ENCODE measurements around the gene KRT25.

The KRT25 gene, protein sequence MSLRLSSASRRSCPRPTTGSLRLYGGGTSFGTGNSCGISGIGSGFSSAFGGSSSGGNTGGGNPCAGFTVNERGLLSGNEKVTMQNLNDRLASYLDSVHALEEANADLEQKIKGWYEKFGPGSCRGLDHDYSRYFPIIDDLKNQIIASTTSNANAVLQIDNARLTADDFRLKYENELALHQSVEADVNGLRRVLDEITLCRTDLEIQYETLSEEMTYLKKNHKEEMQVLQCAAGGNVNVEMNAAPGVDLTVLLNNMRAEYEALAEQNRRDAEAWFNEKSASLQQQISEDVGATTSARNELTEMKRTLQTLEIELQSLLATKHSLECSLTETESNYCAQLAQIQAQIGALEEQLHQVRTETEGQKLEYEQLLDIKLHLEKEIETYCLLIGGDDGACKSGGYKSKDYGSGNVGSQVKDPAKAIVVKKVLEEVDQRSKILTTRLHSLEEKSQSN

DNA sequence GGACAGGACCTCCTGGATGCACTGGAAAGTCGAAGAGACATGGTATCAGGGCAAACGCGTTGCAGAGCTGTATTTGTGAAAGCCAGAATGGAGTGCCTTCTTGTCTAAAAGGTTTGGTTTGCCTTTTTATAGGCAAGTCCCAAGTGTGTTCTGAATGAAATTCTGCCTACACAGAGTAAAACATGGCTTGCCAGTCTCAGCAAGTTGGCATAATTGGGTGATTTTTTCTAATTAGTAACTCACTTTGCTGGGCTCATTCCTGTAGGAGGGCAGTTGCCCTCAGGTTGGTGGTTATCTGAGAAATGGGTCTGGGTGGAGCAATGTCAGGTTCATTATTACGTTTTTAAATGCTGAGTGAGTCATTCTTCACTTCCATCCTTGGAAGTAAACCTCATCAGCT lies at the start of gene KRT25:
Gene KRT25 (minus strand): TSS at position 101 of the 400 bp plus-strand sequence. CDS start 60 bp downstream, at position 41.
- DNase-seq (ENCODE audit: low read depth), result no peak

DNA sequence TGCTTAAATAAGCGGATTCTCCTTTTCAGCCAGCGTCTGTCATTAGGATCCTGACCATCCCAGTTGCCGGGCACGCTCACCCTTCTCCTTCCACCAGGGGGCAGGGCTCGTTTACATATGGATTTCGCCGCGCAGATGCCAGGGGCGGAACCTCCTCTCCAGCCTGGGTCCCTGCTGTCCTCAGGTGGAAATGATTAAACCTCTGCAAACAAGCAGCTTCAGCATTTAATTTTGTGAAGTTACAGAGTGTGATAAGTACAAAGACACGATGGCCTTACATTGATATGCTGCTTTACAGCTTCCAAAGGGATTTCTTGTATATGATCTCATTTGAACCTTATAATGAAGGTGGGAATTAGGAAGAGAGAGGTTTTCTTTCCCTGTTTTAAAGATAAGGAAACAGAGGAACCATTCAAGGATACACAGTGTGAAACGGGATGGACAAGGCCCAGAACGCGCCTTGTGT lies 48.5 kb upstream of the KRT25 start:
- peak; percentile 62 for DNase-seq (ENCODE audit: low read depth)

DNA sequence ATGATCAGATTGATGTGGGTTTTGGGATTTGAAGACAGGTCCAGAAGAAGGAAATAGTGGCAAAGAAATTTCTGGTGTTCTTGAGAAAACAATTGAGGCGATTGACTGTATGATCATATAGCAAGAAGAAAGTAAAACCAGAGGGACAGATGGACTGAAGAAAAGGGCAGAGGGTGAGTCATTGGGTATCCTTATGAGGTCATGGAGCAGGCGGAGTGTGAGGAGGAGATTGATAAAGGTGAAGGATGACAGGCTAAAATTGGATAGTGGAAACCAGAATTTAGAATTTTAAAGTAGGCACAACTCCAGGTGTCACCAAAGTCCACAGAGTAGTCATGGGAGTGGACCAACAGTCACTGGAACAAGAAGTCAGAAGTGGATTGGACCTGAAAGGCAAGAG lies 46.0 kb upstream of the KRT25 start:
- DNase-seq (ENCODE audit: low read depth), result no peak

DNA sequence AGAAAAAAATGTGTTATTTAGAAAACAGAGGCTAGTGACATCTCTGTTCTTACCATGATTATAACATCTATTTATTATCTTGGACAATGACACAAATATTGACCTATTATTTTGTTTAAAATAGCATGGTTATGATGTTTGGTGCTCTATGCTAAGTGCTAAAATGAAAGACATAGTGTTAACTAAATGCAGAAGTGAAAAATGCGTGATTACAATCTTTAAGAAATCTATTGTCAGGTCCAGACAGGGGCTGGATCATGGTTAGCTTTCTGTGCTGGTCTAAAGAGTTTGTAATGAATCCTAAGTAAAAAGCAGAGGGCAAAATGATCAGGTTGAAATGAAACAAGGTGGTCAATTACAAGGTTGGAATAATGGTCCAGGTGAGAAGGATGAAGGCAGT lies 45.2 kb upstream of the KRT25 start:
- no peak for DNase-seq (ENCODE audit: low read depth)

DNA sequence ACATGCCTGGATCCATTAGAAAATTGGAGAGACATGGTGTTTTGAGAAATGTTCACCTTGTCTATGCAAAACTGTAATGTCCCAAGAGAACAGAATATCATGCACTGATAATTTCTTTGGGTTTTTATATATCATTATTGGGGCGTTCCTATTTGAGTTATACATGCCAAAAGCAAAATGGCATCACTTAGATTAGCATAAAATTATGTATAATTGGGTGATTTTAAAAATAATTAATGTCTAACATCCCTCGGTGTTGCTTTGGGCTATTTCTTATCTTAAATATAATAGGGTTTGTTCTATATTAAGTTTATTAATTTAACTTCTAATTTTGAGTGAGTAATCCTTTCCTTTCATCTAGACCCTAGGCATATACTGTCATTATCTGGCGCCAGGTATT lies 44.7 kb upstream of the KRT25 start, which contains the start of gene KRT28:
Gene KRT28 (minus strand): TSS at position 101 of the 400 bp plus-strand sequence. CDS start 66 bp downstream, at position 35.
- DNase-seq (ENCODE audit: low read depth), result no peak

DNA sequence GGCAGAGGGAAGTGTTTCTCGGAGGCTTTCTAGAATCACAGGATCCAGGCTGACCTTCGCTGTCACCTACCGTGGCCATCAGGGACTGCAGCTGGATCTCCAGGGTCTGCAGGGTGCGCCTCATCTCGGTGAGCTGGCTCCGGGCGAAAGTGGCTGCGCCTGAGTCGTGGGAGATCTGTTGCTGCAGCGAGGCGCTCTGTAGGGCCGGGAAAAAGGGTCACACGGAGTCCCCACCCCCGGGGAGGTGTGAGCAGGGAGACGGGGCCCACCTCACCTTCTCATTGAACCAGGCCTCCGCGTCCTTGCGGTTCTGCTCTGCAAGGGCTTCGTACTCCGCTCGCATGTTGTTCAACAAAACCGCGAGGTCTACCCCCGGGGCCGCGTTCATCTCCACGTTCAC lies 41.7 kb upstream of the KRT25 start:
- no peak for DNase-seq (ENCODE audit: low read depth)

DNA sequence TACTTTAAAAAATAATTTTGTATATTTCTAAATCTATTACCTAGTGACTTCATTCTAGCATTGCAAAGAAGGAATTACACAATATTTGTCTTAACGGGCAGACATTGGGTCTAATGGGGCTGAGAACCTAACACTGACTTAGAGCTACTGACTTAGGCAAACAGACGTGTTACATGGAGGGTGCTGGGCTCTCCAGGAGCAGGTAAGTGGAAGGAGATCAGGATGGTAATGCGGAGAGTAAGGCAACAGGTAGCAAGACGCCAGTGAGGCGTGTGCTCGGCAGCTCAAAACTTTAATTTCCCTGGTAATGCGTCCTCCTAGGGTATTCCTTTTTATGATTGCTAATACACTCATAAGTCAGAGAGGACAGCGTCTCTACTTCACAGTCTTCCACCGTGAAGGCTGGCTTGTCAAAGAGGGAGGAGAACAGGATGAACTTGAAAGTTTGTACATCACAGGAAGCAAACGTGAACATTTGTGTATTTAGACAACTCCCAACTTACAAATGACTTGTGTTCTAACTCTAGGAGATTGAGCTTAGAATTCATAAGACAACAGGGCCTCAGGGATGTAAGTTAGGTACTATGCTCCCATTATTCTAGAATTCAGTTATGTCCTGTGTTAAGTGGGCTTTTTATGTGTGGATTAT lies 40.0 kb upstream of the KRT25 start:
- no peak for DNase-seq (ENCODE audit: low read depth)

DNA sequence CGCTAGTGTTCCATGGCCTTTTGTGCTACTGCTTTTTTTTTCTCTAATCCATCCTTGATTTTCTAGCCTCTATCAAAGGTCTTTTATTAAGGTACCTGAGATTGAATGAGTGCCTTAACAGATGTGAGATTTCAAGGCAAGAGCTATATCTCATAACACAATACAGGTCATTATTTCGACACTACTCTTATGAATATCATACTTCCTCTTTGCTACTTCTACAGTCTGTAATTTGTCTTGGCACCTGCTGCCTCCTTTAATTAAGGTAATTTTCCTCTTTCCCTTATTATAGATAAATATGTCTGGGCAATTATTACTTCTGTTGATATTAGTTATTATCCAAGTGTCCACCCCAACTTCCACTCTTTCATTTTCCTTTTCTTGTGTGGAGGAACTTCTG lies 39.3 kb upstream of the KRT25 start:
- DNase-seq (ENCODE audit: low read depth), result no peak

DNA sequence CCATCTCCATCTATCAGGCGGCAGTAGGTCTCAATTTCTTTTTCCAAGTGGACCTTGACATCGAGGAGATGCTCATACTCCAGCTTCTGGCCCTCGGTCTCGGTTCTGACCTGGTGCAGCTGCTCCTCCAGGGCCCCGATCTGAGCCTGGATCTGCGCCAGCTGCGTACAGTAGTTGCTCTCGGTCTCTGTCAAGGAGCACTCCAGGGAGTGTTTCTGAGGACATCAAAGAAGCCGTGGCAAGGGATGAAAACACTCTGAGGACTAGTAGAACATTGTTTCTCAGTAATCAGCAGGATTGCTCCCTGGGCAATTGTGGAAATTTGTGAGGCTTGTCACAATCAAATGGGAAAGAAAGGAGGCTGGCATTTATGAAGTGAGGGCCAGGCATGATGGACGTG lies 38.7 kb upstream of the KRT25 start:
- DNase-seq (ENCODE audit: low read depth), result no peak

DNA sequence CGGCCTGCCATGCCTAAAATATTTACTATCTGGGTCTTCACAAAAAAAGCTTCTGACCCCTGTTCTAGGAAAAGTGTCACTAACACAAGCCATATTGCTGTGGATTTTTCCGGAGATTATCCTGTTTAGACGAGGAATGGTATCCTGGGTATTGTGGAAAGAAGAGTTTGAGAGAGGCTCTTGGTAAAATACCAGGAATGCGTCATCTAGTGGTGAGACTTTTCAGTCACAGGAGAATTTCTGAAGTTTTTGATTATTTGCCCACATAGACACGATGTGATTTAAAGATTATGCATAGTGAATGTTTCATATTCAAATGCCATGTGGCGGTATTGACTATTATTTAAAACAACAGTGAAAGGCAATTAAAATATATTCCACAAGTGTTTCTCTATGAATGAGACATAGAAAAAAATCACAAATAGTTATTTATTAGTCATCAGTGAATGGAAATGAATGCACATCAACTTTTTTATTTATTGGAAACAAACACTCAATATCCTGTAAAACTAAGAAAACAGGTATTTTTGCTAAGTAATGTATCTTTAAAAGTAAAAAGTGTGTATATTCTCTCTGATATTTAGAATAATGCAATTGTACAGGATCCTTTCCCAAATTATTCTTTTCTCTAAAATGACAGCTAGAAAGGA lies 36.8 kb upstream of the KRT25 start:
- no peak for DNase-seq (ENCODE audit: low read depth)

DNA sequence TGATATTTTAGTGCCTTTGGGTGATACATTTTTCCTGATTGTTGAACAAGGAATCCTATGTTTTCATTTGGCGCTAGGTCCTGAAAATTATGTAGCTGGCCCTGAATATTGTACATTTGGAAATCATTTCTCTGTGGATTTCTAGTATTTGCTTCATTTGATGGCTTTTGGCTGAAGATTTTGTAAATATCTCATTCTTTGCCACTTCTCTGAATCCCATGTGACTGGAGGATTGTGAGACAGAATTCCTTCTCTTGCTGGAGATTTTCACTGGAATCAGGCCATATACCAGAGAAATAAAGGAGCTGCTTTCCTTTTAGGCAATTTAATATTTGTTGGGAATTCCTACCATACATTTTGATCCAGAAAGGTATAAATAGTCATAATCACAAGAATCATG lies 36.0 kb upstream of the KRT25 start:
- DNase-seq (ENCODE audit: low read depth), result no peak

DNA sequence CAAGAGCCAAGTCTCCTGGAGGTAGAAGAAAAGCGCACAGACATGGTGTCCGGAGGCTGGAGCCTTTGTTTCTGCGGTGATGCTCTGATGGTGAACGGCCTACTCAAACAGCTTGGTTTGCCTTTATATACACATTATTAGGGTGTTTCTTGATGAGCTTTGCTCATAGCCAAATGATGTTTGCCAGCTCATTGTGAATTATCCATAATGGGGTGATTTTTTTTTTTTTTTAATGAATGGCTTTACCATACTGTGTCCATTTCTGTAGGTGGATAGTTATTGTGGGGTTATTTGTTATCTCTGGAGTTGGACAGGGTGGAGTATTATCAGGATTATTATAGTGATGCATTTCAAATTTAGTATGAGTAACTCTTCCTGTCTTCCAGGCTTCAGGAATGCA lies 27.3 kb upstream of the KRT25 start, which contains the start of gene KRT27:
Gene KRT27 (minus strand): TSS at position 101 of the 400 bp plus-strand sequence. CDS start 57 bp downstream, at position 44.
- DNase-seq (ENCODE audit: low read depth), result no peak

DNA sequence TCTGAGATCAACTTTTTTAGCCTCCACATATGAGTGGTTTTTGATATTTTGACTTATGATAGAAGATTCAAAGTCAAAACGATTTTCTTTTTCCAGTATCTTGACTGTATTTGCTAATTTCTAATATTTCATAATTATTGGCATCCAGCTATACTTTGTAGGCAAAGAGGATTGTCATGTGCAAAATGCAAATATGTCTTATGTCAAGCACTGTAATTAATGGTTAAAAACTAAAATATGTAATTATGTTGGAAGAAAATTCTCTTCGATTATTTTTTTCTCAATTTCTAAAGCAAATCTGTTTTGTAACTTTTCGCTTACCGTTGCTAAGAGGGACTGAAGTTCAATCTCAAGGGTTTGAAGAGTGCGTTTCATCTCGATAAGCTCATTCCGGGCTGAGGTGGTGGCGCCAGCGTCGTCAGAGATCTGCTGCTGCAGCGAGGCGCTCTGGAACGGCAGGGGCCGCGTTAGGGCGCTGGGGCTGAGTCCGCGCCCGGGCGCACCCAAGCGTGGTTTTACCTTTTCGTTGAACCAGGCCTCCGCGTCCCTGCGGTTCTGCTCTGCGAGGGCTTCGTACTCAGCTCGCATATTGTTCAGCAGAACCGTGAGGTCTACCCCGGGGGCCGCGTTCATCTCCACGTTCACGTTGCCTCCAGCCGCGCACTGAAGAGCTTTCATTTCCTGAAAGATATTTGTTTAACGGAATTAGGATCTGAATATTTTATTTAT lies 24.2 kb upstream of the KRT25 start:
- DNase-seq (ENCODE audit: low read depth), result no peak

DNA sequence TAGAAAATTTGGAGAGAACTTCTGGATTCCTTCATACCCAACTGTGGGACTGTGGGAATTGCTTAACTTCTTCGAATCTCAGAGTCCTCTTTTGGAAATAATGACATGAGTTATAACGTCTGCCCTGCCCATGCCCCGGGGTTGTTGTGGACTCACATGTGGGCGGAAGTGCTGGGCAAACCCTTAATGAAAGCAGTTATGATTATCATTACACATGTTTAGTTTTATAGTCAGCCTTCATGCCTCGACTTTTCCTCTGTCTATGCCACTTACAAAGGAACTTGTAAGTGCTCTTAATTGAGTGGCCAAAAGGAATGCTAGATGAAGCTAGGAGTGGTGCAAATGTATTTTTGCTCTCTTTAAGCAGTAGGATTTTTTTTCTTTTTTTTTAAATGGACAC lies 23.3 kb upstream of the KRT25 start:
- no peak for DNase-seq (ENCODE audit: low read depth)

DNA sequence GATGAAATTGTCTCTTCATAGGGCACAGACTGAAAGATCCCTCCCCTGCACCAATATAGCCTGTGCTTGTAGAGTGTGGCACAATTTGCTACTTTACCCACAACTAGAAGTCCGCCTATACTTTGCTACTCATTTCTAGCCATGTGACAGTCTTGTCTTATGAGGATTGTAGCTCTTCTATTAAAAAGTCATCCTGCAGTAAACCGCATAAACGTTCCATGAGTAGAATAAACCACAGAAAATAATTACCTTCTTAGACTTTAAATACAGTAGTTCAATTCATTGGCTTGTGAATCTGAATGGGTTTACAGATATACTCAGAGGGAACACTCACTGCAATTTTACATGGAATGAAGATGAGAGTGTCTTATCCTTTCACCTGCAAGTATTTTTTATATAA lies 22.8 kb upstream of the KRT25 start:
- DNase-seq (ENCODE audit: low read depth), result no peak

DNA sequence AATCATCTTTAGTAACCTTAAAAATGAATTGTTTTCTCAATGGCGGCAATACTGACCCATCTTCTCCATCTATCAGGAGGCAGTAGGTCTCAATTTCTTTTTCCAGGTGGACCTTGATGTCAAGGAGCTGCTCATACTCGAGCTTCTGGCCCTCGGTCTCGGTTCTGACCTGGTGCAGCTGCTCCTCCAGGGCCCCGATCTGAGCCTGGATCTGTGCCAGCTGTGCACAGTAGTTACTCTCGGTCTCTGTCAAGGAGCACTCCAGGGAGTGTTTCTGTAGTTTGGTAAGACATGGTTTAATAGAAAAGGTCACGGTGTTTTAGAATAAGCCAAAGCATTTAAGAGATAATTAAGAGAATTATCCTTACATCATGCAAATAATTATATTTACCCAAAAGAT lies 22.3 kb upstream of the KRT25 start:
- no peak for DNase-seq (ENCODE audit: low read depth)

DNA sequence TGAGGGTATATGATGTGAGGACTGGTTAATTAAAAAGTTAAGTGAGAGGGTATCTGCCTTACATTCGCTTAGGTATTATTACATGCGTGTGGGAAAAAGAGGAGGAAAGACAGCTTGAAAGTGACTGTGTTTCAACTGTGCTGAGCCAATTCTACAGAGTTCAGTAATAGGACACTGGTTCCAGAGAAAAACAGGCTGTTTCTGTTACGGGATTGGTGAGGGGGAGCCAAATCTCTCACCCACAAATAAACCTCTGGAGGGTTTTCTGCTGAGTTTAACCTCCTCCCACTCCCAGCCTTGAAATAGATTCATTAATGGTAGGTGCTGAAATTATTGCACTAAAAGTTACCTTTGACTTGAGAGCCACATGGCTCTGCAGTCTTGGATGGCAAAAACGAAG lies 20.8 kb upstream of the KRT25 start:
- DNase-seq (ENCODE audit: low read depth), result no peak

DNA sequence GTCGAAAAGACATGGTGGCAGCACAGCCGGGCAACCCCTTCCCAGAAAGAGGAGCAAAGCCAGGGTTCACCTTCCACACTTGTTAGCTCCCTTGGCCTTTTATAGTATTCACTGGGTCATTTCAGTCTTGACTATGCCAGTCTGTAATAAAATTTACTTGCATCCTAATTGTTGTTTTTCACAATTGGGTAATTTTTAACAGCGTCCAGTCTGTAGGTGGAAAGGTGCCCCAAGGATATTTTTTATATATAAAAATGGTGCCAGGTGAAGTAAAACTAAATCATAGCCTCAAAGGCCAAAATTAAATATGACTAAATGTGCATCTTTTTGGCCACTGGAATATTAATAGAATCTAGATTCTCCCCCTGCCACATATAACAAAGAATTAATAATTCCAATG lies 17.0 kb upstream of the KRT25 start, which contains the start of gene KRT26:
Gene KRT26 (minus strand): TSS at position 101 of the 400 bp plus-strand sequence. CDS start 88 bp downstream, at position 13.
- no peak for DNase-seq (ENCODE audit: low read depth)

DNA sequence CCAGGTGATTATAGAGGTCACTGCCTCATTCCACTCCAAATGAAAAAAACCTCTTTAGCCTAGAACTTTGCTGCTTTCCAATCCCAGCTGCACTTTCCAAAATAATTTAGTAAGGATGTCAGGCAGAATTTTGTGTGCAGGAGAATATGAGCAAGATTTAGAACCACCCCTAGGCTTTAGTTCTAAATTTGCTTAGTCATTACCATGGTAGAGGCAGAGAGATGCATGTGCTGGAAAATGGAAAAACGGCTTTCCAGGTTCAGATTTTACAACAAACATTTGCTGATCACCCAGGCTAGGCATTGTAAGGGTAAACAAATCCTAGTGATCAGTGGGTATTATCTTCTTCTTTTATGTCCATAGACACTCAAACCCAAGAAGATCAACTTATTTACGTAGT lies 10.5 kb upstream of the KRT25 start:
- DNase-seq (ENCODE audit: low read depth), result no peak

DNA sequence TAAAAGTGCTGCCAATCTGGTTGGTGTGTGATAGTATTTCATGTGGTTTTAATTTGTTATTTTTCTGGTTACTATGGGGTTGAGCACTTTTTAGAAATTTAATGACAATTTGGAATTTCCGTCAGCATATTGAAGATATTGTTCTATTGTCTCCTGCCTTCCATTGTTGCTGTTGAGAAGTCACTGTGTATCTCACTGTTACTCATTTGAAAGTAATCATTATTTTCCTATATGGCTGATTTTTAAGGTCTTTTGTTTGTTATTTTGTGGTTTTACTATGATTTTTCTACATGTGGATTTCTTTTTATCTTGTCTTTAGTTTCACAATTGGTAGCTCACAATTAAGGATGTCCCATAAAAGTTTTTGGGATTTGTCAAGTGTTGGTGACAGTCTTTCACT lies 8.6 kb upstream of the KRT25 start:
- no peak for DNase-seq (ENCODE audit: low read depth)

DNA sequence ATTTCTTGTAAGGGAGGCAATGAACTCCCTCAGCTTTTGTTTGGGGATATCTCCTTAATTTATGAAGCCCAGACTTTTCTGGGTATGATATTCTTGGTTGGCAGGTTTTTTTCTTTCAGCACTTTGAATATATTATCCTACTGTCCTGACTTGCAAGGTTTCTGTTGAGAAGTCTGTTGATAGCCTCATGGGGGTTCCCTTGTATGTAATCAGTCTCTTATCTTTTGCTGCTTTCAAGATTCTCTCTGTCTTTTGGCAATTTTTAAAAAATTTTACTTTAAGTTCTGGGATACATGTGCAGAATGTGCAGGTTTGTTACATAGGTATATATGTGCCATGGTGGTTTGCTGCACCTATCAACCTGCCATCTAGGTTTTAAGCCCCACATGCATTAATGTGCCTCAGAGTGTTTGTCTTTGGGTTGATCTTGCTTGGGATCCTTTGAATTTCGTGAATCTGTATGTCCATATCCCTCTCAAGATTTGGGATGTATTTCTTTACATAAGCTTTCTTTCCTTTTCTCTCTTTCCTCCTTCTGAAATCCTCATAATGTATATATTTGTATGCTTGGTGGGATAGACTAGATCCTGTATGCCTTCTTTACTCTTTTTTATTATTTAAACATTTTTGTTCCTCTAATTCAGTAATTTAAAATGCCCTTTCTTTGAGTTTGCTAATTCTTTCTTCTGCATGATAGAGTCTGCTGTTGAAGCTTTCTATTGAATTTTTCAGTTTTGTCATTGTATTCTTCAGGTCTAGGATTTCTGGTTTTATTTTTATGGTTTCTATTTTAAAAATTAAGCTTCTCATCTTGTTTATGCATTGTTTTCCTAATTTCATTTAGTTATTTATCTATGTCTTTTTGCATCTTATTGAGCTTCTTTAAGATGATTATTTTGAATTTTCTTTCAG lies 5.2 kb upstream of the KRT25 start:
- no peak for DNase-seq (ENCODE audit: low read depth)
